GM12873 (cell line): ENCODE results near the gene PAK4.

Experiments
- TF ChIP-seq, protein P1 (sequence below): IDR thresholded peaks from 2 replicates; pipeline ENCODE4 v1.5.1; 2012; ENCODE audit warnings: low read depth, mild to moderate bottlenecking, moderate library complexity, low read length, control low read depth; ENCODE audit not compliant: insufficient read depth; ENCODE audit errors: missing control alignments

The PAK4 gene

DNA sequence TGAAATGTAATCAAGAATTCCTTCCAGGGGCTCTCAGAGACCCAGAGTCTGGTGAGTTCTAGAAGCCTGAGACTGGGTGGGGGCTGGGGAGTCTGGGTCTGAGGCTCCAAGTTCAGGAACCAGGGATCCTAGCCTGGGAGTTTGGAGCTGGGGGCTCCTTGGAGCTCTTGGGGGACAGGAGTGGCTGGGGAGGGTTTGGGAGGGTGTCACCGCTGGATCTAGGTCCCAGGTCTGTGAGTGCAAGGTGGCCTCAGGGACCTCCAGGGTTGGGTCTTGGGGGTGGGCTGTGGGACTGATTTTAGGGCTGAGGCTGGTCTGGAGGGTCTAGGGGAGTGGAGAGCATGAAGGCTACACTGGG is 77.4 kb downstream of the PAK4 start:
- TF ChIP-seq, protein P1, sequence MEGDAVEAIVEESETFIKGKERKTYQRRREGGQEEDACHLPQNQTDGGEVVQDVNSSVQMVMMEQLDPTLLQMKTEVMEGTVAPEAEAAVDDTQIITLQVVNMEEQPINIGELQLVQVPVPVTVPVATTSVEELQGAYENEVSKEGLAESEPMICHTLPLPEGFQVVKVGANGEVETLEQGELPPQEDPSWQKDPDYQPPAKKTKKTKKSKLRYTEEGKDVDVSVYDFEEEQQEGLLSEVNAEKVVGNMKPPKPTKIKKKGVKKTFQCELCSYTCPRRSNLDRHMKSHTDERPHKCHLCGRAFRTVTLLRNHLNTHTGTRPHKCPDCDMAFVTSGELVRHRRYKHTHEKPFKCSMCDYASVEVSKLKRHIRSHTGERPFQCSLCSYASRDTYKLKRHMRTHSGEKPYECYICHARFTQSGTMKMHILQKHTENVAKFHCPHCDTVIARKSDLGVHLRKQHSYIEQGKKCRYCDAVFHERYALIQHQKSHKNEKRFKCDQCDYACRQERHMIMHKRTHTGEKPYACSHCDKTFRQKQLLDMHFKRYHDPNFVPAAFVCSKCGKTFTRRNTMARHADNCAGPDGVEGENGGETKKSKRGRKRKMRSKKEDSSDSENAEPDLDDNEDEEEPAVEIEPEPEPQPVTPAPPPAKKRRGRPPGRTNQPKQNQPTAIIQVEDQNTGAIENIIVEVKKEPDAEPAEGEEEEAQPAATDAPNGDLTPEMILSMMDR: no peak

DNA sequence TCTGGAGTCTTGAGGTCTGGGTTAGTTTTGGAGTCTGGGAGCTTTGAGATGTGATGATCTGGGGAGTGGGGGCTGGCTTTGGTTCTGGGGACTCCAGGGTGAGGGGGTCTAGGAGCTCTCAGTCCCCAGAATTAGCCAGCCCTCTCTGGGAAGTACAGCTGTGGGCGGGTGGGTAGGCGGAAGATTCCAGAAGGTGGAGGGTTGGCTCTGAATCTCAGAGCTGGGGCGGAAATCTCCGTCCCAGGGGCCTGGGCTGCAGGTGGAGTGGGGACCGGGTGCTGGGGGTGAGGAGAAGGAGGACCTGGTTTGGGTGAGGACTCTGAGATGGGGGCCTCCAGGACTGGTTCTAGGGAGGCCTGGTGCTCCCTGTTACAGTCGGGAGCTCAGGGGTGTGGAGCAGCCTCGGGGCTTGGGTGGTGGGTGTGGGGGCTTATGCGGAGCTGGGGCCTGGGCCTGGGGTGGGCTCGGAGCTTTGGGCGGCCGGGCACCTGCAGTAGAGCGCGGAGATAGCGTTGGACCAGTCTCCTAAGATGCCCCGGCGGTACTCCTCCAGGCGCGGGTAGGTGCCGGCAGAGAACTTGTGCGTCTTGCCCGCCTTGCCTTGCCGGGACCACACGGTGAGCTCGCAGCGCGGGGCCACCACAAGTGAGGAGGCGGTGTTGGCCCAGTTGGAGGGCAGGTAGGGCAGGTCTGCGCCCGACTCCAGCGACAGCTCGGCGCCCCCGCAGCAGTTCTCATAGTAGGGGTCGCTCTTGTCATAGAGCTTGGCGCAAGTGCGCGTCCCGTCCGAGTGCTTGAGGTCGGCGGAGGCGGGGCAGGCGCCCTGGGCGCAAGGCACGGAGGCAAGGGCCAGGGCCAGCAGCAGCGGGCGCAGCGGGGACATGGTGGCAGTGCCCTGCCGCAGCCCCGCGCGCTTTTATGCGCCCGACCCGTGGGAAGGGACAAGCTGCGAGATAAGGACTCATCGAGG is 78.1 kb downstream of the PAK4 start, which contains the start of gene SYCN:
SYCN (minus strand) TSS at position 892 of the 970 bp plus-strand sequence; CDS start at position 883, 9 bp downstream.
- TF ChIP-seq, protein P1: no peak

DNA sequence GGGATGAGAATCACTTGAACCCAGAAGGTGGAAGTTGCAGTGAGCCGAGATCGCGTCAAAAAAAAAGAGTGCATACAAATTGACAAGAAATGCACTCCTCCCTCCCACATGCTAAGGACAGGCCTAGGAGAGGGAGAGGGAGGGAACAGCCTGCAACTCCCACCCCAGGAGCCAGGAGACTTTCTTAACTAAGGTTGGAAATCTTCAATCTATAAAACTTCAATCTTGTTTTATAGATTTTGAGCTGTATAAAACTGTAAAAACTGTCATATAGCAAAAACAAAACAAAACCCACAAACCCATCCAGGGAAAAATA is 79.8 kb downstream of the PAK4 start:
- TF ChIP-seq, protein P1: no peak

DNA sequence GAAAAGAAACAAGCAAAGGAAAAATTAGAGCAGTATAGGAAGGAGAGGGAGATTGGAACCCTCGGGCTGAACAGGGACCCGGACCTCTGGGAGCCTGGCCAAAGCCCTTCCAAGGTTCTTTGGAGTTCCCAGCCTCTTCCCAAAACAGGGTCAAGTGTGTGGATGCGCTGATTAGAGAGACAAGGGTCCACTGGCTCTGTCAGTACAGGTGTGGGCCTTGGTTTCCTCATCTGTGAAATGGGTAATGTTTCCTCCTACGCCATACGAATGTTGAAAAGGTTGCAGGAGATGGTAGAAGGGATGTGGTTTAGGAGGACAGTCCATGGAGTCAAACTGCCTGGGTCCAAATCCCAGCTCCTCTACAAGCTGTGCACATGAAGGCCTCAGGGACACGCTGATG is 80.5 kb downstream of the PAK4 start:
- TF ChIP-seq, protein P1: no peak

DNA sequence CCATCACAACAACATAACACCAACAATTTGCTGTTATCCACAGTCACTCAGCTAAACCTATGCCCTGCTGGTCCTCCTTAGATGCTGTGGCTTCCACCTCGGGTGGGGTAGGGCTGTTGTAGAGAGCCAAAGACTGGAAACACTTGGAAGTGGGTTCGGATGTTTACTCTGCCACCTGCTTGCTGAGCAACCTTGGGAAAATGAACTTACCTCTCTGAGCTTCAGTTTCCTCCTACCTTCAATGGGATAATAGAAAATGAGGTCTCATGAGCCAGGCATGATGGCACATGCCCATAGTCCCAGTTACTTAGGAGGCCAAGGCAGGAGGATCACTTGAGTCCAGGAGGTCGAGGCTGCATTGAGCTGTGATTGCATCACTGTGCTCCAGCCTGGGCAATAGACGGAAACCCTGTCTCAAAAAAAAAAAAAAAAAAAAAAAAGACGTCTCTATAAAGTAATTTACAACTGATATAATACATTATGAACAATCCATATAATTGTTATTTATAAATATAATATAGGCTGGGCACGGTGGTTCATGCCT is 81.8 kb downstream of the PAK4 start:
- TF ChIP-seq, protein P1: no peak

DNA sequence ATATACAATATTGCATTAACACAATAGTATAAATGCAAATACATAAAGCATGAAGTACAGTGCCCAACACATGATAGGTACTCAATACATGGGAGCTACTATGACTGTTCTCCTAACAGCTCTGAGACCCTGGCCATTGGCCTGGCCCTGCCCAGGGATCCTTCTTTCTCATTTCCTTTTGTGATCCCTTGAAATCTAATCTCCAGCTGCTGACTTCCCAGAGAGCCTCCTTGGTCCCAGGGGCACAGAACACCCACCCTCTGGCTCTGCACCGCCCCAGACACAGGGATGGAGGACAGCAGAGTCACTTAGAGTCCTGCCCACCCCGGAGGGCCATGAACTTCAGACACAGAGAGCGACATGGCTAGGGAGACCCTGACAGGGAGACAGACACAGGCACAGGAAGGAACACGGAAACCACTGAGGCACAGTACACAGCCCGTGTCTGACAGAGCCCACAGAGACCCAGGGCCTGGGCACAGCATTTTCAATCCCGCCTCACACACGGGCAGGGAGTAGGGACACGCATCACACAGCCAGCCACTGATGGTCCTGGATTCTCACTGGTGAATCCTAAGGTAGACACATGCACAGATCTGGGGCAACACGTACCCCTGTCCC is 82.7 kb downstream of the PAK4 start:
- TF ChIP-seq, protein P1: no peak

DNA sequence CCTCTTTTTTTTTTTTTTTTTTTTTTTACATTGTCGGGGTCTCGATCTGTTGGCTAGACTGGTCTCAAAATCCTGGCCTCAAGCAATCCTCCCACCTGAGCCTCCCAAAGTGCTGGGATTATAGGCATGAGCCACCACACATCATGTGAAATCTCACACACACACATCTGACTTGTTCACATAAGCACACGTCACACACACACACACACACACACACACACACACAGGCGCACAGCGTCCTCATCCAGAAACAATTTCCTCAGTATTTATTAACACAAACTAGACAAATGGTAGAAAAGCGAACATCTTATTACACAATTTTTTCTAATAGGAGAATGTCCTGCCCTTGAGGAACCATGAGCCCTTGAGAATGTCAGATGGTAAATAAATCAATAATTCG is 83.6 kb downstream of the PAK4 start:
- TF ChIP-seq, protein P1: no peak
